Gastroesophageal sphincter (tissue), 3 donors: ENCODE results near the gene CEP170B.

ENCODE experiments used
- CTCF ChIP-seq, 4 experiments: fragments of 200-600 bp in 2 of 4; fragments of 450-650 bp in 2 of 4; sonication (generic) in 1 of 4; IDR thresholded peaks; one replicate each; pipeline ENCODE4 v1.5.1; 2017 to 2019; ENCODE audit warnings: antibody characterized with exemption in 4 of 4, mild to moderate bottlenecking in 2 of 4, moderate library complexity in 2 of 4
- POLR2A ChIP-seq, 2 donors: fragments of 450-650 bp; IDR thresholded peaks; one replicate each; pipeline ENCODE4 v1.6.1; 2017; ENCODE audit warnings: antibody characterized with exemption in 2 of 2, mild to moderate bottlenecking in 2 of 2, moderate library complexity in 1 of 2
- POLR2AphosphoS5 ChIP-seq: sonication (generic); formaldehyde crosslinking; IDR thresholded peaks from one replicate; pipeline ENCODE4 v1.6.1; 2017; ENCODE audit warnings: antibody characterized with exemption

DNA sequence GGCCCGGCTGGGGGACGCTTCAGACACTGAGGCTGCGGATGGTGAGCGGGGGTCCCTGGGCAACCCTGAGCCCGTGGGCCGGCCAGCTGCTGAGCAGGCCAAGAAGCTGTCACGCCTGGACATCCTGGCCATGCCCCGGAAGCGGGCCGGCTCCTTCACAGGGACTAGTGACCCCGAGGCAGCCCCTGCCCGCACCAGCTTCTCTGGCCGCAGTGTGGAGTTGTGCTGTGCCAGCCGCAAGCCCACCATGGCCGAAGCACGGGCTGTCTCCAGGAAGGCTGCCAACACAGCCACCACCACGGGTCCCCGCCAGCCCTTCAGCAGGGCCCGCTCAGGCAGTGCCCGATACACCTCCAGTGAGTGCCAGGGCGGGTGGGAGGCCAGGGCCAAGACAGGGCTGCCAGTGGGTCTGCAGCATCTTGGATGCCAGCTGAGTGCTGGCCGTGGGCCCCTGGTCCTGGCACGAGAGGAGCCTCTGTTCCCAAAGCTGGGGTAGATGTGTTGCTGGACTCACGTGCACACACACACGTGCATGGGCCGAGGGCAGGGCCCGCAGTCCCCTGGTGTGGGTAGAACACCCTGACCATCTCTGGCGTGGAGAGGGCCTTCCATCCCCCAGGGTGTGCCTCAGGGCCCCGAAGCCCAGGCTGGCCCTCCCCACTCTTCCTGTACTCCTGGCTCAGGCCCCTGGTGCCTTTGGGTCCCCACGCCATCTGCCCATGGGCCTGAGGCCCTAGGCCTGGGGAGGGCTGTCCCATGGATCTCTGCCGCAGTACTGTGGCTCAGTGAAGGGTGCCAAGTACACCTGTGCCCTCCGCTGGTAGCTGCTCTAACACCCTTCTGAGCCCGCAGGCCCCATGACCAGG is 22.8 kb downstream of the CEP170B start:
- TF ChIP-seq CTCF (IDR thresholded peaks at IDR 0.05) (no peak), POLR2A (IDR thresholded peaks at IDR 0.05) (no peak), POLR2AphosphoS5 (no peak)
